Liver (tissue), 9 donors: ENCODE results near the gene PER2. TPM values are rescaled to one million over a fixed set of nuclear protein-coding genes. Genes with fewer than 3 reads are reported as not detected.
"Not testable (repeated sequence)": the region's sequence is repeated elsewhere in the genome, so short reads cannot be mapped to it uniquely, and the experiment has no call there.

Source experiments
- DNase-seq: peaks from one replicate; pipeline ENCODE4 v3.0.0-alpha.2; 2017; ENCODE audit warnings: low spot score
- H3K27ac ChIP-seq, 2 donors: one replicate each; pipeline ENCODE4 v1.7.0; 2013; ENCODE audit warnings: inconsistent platforms in 2 of 2, low read length in 2 of 2, control low read depth in 1 of 2, low read depth in 1 of 2, mild to moderate bottlenecking in 1 of 2
- H3K27me3 ChIP-seq, 4 donors: one replicate each; pipeline versions ENCODE4 v1.6.1 to v1.7.0; 2013; ENCODE audit warnings: low read length in 3 of 4, inconsistent platforms in 1 of 4, mild to moderate bottlenecking in 1 of 4, moderate library complexity in 1 of 4; ENCODE audit not compliant: control insufficient read depth in 4 of 4, insufficient read depth in 4 of 4
- H3K36me3 ChIP-seq, 4 donors: one replicate each; pipeline versions ENCODE4 v1.6.1 to v1.7.0; 2013; ENCODE audit warnings: low read length in 3 of 4, mild to moderate bottlenecking in 3 of 4, low read depth in 1 of 4, moderate library complexity in 1 of 4; ENCODE audit not compliant: control insufficient read depth in 4 of 4, insufficient read depth in 3 of 4
- H3K4me1 ChIP-seq, 4 donors: one replicate each; pipeline versions ENCODE4 v1.6.1 to v1.7.0; 2013; ENCODE audit warnings: low read length in 3 of 4, mild to moderate bottlenecking in 3 of 4, moderate library complexity in 1 of 4; ENCODE audit not compliant: control insufficient read depth in 4 of 4, insufficient read depth in 4 of 4
- H3K4me3 ChIP-seq, 3 donors: one replicate each; pipeline versions ENCODE4 v1.6.1 to v1.7.0; 2013; ENCODE audit warnings: low read length in 3 of 3, control low read depth in 1 of 3, low read depth in 1 of 3, mild to moderate bottlenecking in 1 of 3
- H3K9ac ChIP-seq, 2 donors: one replicate each; pipeline ENCODE4 v1.7.0; 2013; ENCODE audit warnings: low read length in 2 of 2, mild to moderate bottlenecking in 2 of 2, moderate library complexity in 2 of 2, control low read depth in 1 of 2, low read depth in 1 of 2
- H3K9me3 ChIP-seq, 4 donors: one replicate each; pipeline versions ENCODE4 v1.6.1 to v1.7.0; 2013; ENCODE audit warnings: low read length in 3 of 4; ENCODE audit not compliant: control insufficient read depth in 4 of 4
- EGR1 ChIP-seq, 2 donors: IDR thresholded peaks; 2 replicates each; pipeline ENCODE4 v1.6.1; 2016 to 2018; ENCODE audit warnings: antibody characterized with exemption in 2 of 2, low read depth in 2 of 2
- FOXA1 ChIP-seq: IDR thresholded peaks from 2 replicates; pipeline ENCODE4 v1.6.1; 2016; ENCODE audit warnings: antibody characterized with exemption
- FOXA2 ChIP-seq: IDR thresholded peaks from 2 replicates; pipeline ENCODE4 v1.6.1; 2016; ENCODE audit warnings: antibody characterized with exemption
- GABPA ChIP-seq, 2 donors: IDR thresholded peaks in 1 of 2; conservative IDR thresholded peaks in 1 of 2; 2 replicates each; pipeline ENCODE4 v1.6.1; 2016; ENCODE audit warnings: antibody characterized with exemption in 2 of 2, mild to moderate bottlenecking in 1 of 2, moderate library complexity in 1 of 2
- HNF4A ChIP-seq, 2 donors: conservative IDR thresholded peaks; 2 replicates each; pipeline ENCODE4 v1.6.1; 2016; ENCODE audit warnings: antibody characterized with exemption in 2 of 2, mild to moderate bottlenecking in 2 of 2
- HNF4G ChIP-seq: IDR thresholded peaks from 2 replicates; pipeline ENCODE4 v1.6.1; 2016; ENCODE audit warnings: antibody characterized with exemption
- JUND ChIP-seq, 2 donors: IDR thresholded peaks; 2 replicates each; pipeline ENCODE4 v1.6.1; 2016; ENCODE audit warnings: antibody characterized with exemption in 2 of 2
- NR2F2 ChIP-seq: IDR thresholded peaks from 2 replicates; pipeline ENCODE4 v1.6.1; 2016; ENCODE audit warnings: antibody characterized with exemption
- RAD21 ChIP-seq, 2 donors: IDR thresholded peaks; 2 replicates each; pipeline ENCODE4 v1.6.1; 2016; ENCODE audit warnings: antibody characterized with exemption in 2 of 2, mild to moderate bottlenecking in 2 of 2
- REST ChIP-seq: IDR thresholded peaks from 2 replicates; pipeline ENCODE4 v1.6.1; 2016; ENCODE audit warnings: antibody characterized with exemption, mild to moderate bottlenecking
- RXRA ChIP-seq, 2 donors: IDR thresholded peaks; 2 replicates each; pipeline ENCODE4 v1.6.1; 2017 to 2018; ENCODE audit warnings: antibody characterized with exemption in 2 of 2, mild to moderate bottlenecking in 1 of 2
- SP1 ChIP-seq: IDR thresholded peaks from 2 replicates; pipeline ENCODE4 v1.6.1; 2018; ENCODE audit warnings: antibody characterized with exemption, mild to moderate bottlenecking
- TAF1 ChIP-seq: conservative IDR thresholded peaks from 2 replicates; pipeline ENCODE4 v1.6.1; 2016; ENCODE audit warnings: antibody characterized with exemption, mild to moderate bottlenecking
- YY1 ChIP-seq: IDR thresholded peaks from 2 replicates; pipeline ENCODE4 v1.6.1; 2016; ENCODE audit warnings: antibody characterized with exemption, mild to moderate bottlenecking
- WGBS: extraction: QIAGEN DNeasy Blood & Tissue Kit; methylation state at CpG from one replicate; pipeline ENCODE4 v1.1.7; 2013; 5-methylcytosine and 5-hydroxymethylcytosine counted together
- polyA plus RNA-seq, 2 donors: library from polyadenylated mRNA; stranded (reverse) in 1 of 2; unstranded in 1 of 2; fragments of 200-250 nt in 1 of 2; fragments of >200 nt in 1 of 2; fragmentation: Nextera tagmentation in 1 of 2; extraction: Ambion mirVana in 1 of 2; gene quantifications; one replicate each; pipeline versions ENCODE4 v1.2.1 to v1.2.3, GENCODE V29; 2013 to 2015
- total RNA-seq, 2 donors: library from RNA; depleted of rRNA; stranded (reverse); fragments of >200 nt; gene quantifications; one replicate each; pipeline ENCODE4 v1.2.3, GENCODE V29; 2014
- TF ChIP-seq, protein P1 (sequence below): IDR thresholded peaks from 2 replicates; pipeline ENCODE4 v1.6.1; 2016; ENCODE audit warnings: antibody characterized with exemption
- TF ChIP-seq, protein P2 (sequence below): IDR thresholded peaks from 2 replicates; pipeline ENCODE4 v1.6.1; 2016; ENCODE audit warnings: antibody characterized with exemption
- TF ChIP-seq, protein P3 (sequence below): fragments of 150-350 bp; IDR thresholded peaks from 2 replicates; pipeline ENCODE4 v1.5.1; 2017; ENCODE audit warnings: improper control_type of control experiment, low read depth, low read length; ENCODE audit not compliant: missing input control
- TF ChIP-seq, protein P4 (sequence below): IDR thresholded peaks from 2 replicates; pipeline ENCODE4 v1.6.1; 2016; ENCODE audit warnings: antibody characterized with exemption
- donor health status: healthy.
- donor health status: healthy.
- donor health status: healthy.
- donor health status: healthy.
- donor health status: healthy.

The PER2 gene
- total and polyA plus RNA-seq, 4 donors: 1.1 to 12.5 (median 4.1) TPM

DNA sequence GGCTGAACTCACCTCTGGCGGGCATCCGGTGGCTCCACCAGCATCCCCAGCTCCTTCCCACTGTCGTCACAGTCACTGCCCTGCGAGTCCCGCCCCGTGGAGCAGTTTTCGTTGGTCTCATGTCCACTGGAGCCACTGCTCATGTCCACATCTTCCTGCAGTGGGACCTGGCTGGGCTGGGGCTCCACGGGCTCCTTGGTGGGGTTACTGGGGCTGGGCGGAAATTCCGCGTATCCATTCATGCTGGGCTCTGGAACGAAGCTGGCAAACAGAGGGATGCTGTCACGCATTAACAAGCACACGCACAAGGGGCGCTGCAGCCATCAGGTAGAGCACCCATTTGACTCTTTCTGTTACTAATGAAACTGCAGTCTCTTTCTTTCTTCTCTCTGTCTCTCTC is 10.7 kb downstream of the PER2 start:
- TF ChIP-seq, protein P1, sequence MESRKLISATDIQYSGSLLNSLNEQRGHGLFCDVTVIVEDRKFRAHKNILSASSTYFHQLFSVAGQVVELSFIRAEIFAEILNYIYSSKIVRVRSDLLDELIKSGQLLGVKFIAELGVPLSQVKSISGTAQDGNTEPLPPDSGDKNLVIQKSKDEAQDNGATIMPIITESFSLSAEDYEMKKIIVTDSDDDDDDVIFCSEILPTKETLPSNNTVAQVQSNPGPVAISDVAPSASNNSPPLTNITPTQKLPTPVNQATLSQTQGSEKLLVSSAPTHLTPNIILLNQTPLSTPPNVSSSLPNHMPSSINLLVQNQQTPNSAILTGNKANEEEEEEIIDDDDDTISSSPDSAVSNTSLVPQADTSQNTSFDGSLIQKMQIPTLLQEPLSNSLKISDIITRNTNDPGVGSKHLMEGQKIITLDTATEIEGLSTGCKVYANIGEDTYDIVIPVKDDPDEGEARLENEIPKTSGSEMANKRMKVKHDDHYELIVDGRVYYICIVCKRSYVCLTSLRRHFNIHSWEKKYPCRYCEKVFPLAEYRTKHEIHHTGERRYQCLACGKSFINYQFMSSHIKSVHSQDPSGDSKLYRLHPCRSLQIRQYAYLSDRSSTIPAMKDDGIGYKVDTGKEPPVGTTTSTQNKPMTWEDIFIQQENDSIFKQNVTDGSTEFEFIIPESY: no peak
- no peak for TF ChIP-seq GABPA (IDR thresholded peaks at IDR 0.05 in 1 of 2, conservative IDR thresholded peaks at IDR 0.05 in 1 of 2)
- no peak for TF ChIP-seq FOXA2
- Histone ChIP-seq H3K4me1 (peaks cover 8 to 32% (median 19%) of the 10 kb centered on the region in 4 donors), H3K9ac (no peak overlapping the region), H3K4me3 (no peak overlapping the region), H3K27ac (no peak overlapping the region), H3K9me3 (no peaks in the 10 kb centered on the region), H3K36me3 (peaks cover 0 to 29% (median 24%) of the 10 kb centered on the region in 4 donors), H3K27me3 (no peaks in the 10 kb centered on the region)
- DNase-seq: no peak
- 95% methylated on average over 15 of the region's 15 CpGs for WGBS

- H3K4me1 ChIP-seq: peaks cover 3 to 27% (median 13%) of the 10 kb centered on the region in 4 donors
- TF ChIP-seq, protein P2, sequence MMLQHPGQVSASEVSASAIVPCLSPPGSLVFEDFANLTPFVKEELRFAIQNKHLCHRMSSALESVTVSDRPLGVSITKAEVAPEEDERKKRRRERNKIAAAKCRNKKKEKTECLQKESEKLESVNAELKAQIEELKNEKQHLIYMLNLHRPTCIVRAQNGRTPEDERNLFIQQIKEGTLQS: no peak
- TF ChIP-seq RAD21 (IDR thresholded peaks at IDR 0.05): peak in 1 of 2 donors; percentile 44
- TF ChIP-seq GABPA (IDR thresholded peaks at IDR 0.05 in 1 of 2, conservative IDR thresholded peaks at IDR 0.05 in 1 of 2): peak in 1 of 2 donors; percentile 11
- TF ChIP-seq, protein P3, sequence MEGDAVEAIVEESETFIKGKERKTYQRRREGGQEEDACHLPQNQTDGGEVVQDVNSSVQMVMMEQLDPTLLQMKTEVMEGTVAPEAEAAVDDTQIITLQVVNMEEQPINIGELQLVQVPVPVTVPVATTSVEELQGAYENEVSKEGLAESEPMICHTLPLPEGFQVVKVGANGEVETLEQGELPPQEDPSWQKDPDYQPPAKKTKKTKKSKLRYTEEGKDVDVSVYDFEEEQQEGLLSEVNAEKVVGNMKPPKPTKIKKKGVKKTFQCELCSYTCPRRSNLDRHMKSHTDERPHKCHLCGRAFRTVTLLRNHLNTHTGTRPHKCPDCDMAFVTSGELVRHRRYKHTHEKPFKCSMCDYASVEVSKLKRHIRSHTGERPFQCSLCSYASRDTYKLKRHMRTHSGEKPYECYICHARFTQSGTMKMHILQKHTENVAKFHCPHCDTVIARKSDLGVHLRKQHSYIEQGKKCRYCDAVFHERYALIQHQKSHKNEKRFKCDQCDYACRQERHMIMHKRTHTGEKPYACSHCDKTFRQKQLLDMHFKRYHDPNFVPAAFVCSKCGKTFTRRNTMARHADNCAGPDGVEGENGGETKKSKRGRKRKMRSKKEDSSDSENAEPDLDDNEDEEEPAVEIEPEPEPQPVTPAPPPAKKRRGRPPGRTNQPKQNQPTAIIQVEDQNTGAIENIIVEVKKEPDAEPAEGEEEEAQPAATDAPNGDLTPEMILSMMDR: no peak
- TF ChIP-seq REST: peak; percentile 69
- no peak for TF ChIP-seq NR2F2
- TF ChIP-seq, protein P4, sequence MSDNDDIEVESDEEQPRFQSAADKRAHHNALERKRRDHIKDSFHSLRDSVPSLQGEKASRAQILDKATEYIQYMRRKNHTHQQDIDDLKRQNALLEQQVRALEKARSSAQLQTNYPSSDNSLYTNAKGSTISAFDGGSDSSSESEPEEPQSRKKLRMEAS: peak; percentile 93
- peak; percentile 76 for TF ChIP-seq YY1
- TF ChIP-seq FOXA2: no peak
- no peak for TF ChIP-seq TAF1
- TF ChIP-seq HNF4A (conservative IDR thresholded peaks at IDR 0.05): peak; percentile 94 to 95
- TF ChIP-seq RXRA (IDR thresholded peaks at IDR 0.05): peak; percentile 67 to 75
- TF ChIP-seq, protein P1: no peak
- TF ChIP-seq EGR1 (IDR thresholded peaks at IDR 0.05; ENCODE audit: low read depth in 2 of 2): no peak
- peak; percentile 97 for TF ChIP-seq SP1
- TF ChIP-seq HNF4G: peak; percentile 95
- TF ChIP-seq JUND (IDR thresholded peaks at IDR 0.05): peak in 1 of 2 donors; percentile 33
- TF ChIP-seq FOXA1: no peak
- WGBS: 64% methylated on average over 20 of the region's 20 CpGs
- H3K27me3 ChIP-seq: no peaks in the 10 kb centered on the region
- peaks cover 3 to 55% (median 40%) of the 10 kb centered on the region in 4 donors for H3K36me3 ChIP-seq
- no peaks in the 10 kb centered on the region for H3K9me3 ChIP-seq
- H3K27ac ChIP-seq: peak overlapping the region; percentile 91 to 93
- H3K9ac ChIP-seq: peak overlapping the region in 1 of 2 donors; percentile 63
- no peak overlapping the region for H3K4me3 ChIP-seq
- DNase-seq: no peak
Measured at GRCh38 chr2:238274152-238274865, 14.1 kb downstream of the PER2 start.

- 87% methylated on average over 10 of the region's 10 CpGs for WGBS
- Histone ChIP-seq H3K27ac (peak overlapping the region in 1 of 2 donors; percentile 93), H3K36me3 (peaks cover 4 to 61% (median 46%) of the 10 kb centered on the region in 4 donors), H3K4me1 (peaks cover 1 to 18% (median 9%) of the 10 kb centered on the region in 4 donors)
- H3K9me3 ChIP-seq, DNase-seq, H3K4me3 ChIP-seq, H3K27me3 ChIP-seq, H3K9ac ChIP-seq: not testable (repeated sequence)
Measured at GRCh38 chr2:238273433-238273832, 15.0 kb downstream of the PER2 start.
